Vagina (tissue), 2 donors: ENCODE data around the gene TMEM163.

ENCODE experiments used
- CTCF ChIP-seq, 3 experiments: fragments of 450-650 bp in 2 of 3; fragments of 200-600 bp in 1 of 3; sonication (generic) in 1 of 3; IDR thresholded peaks; one replicate each; pipeline ENCODE4 v1.5.1; 2017 to 2019; ENCODE audit warnings: antibody characterized with exemption in 3 of 3, mild to moderate bottlenecking in 2 of 3, moderate library complexity in 2 of 3
- POLR2A ChIP-seq, 2 donors: fragments of 450-650 bp; IDR thresholded peaks; one replicate each; pipeline ENCODE4 v1.6.1; 2017; ENCODE audit warnings: antibody characterized with exemption in 2 of 2, mild to moderate bottlenecking in 2 of 2, moderate library complexity in 2 of 2
- POLR2AphosphoS5 ChIP-seq, 2 donors: sonication (generic); formaldehyde crosslinking; IDR thresholded peaks; one replicate each; pipeline ENCODE4 v1.9.0; 2017; ENCODE audit warnings: antibody characterized with exemption in 2 of 2, mild to moderate bottlenecking in 2 of 2, low read depth in 1 of 2; ENCODE audit not compliant: insufficient read depth in 1 of 2

- TF ChIP-seq CTCF (IDR thresholded peaks at IDR 0.05) = no peak
- no peak for TF ChIP-seq POLR2A (IDR thresholded peaks at IDR 0.05)
- no peak for TF ChIP-seq POLR2AphosphoS5 (IDR thresholded peaks at IDR 0.05; ENCODE audit: insufficient read depth in 1 of 2, low read depth in 1 of 2)
Measured at GRCh38 chr2:134665727-134666506, 52.9 kb downstream of the TMEM163 start.
